ENCODE data around the gene NOS3.

- TF ChIP-seq POLR2A (IDR thresholded peaks at IDR 0.05): no peak
- no peak for TF ChIP-seq CTCF (IDR thresholded peaks at IDR 0.05)
- no peak for TF ChIP-seq EP300 (IDR thresholded peaks at IDR 0.05)
- no peak for TF ChIP-seq POLR2AphosphoS5 (IDR thresholded peaks at IDR 0.05)
These were observed 18.1 kb upstream of the NOS3 start for GRCh38 chr7:150972741-150973140.
